ENCODE data around the gene FAHD1.

DNA sequence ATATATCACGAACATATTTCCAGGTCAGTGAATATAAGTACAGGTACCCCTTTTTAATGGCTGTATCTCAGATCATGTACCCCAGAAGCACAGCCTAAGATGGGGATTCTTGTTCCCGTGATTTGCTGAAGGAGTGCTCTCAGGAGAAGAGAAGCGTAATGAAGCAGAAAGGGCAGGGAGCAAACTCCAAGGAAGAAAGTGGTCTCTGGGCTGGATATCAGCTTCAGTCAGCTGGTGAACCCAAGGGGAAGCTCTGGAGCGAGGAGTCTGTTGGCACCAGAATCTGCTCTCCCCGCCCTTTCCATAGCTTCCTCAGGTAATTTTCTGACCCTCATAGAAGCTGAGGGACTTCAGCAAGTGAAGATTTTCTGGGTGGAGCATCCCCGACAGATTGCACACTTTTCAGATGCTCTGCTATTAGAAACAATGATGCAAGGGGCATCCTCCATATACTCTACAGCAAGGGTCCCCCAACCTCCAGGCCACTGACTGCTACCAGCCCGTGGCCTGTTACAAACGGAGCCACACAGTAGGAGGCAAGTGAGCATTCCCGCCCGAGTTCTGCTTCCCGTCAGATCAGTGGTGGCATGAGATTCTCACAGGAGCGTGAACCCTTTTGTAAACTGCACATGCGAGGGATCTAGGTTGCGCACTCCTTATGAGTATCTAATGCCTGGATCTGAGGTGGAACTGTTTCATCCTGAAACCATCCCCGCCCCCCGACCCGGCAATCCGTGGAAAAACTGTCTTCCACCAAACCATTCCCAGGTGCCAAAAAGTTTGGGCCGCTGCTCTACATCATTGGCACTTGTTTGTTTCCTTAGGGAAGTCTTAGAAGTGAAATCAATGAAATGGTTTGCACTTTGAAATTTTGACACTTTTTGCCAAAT, 4.4 kb downstream of the FAHD1 start:
- TF ChIP-seq, protein P1, sequence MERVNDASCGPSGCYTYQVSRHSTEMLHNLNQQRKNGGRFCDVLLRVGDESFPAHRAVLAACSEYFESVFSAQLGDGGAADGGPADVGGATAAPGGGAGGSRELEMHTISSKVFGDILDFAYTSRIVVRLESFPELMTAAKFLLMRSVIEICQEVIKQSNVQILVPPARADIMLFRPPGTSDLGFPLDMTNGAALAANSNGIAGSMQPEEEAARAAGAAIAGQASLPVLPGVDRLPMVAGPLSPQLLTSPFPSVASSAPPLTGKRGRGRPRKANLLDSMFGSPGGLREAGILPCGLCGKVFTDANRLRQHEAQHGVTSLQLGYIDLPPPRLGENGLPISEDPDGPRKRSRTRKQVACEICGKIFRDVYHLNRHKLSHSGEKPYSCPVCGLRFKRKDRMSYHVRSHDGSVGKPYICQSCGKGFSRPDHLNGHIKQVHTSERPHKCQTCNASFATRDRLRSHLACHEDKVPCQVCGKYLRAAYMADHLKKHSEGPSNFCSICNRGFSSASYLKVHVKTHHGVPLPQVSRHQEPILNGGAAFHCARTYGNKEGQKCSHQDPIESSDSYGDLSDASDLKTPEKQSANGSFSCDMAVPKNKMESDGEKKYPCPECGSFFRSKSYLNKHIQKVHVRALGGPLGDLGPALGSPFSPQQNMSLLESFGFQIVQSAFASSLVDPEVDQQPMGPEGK (tag by site-specific recombination; IDR thresholded peaks at IDR 0.05): no peak
- TF ChIP-seq, protein P2, sequence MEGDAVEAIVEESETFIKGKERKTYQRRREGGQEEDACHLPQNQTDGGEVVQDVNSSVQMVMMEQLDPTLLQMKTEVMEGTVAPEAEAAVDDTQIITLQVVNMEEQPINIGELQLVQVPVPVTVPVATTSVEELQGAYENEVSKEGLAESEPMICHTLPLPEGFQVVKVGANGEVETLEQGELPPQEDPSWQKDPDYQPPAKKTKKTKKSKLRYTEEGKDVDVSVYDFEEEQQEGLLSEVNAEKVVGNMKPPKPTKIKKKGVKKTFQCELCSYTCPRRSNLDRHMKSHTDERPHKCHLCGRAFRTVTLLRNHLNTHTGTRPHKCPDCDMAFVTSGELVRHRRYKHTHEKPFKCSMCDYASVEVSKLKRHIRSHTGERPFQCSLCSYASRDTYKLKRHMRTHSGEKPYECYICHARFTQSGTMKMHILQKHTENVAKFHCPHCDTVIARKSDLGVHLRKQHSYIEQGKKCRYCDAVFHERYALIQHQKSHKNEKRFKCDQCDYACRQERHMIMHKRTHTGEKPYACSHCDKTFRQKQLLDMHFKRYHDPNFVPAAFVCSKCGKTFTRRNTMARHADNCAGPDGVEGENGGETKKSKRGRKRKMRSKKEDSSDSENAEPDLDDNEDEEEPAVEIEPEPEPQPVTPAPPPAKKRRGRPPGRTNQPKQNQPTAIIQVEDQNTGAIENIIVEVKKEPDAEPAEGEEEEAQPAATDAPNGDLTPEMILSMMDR (tag by site-specific recombination; IDR thresholded peaks at IDR 0.05): no peak
- TF ChIP-seq KLF16 (tag by site-specific recombination; IDR thresholded peaks at IDR 0.05) (no peak), ZNF354C (tag by site-specific recombination; IDR thresholded peaks at IDR 0.05; ENCODE audit: borderline replicate concordance, low read depth) (no peak)
- TF ChIP-seq, protein P3, sequence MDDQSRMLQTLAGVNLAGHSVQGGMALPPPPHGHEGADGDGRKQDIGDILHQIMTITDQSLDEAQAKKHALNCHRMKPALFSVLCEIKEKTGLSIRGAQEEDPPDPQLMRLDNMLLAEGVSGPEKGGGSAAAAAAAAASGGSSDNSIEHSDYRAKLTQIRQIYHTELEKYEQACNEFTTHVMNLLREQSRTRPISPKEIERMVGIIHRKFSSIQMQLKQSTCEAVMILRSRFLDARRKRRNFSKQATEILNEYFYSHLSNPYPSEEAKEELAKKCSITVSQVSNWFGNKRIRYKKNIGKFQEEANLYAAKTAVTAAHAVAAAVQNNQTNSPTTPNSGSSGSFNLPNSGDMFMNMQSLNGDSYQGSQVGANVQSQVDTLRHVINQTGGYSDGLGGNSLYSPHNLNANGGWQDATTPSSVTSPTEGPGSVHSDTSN (CRISPR knock-in tag; IDR thresholded peaks at IDR 0.05): no peak
- TF ChIP-seq, protein P4, sequence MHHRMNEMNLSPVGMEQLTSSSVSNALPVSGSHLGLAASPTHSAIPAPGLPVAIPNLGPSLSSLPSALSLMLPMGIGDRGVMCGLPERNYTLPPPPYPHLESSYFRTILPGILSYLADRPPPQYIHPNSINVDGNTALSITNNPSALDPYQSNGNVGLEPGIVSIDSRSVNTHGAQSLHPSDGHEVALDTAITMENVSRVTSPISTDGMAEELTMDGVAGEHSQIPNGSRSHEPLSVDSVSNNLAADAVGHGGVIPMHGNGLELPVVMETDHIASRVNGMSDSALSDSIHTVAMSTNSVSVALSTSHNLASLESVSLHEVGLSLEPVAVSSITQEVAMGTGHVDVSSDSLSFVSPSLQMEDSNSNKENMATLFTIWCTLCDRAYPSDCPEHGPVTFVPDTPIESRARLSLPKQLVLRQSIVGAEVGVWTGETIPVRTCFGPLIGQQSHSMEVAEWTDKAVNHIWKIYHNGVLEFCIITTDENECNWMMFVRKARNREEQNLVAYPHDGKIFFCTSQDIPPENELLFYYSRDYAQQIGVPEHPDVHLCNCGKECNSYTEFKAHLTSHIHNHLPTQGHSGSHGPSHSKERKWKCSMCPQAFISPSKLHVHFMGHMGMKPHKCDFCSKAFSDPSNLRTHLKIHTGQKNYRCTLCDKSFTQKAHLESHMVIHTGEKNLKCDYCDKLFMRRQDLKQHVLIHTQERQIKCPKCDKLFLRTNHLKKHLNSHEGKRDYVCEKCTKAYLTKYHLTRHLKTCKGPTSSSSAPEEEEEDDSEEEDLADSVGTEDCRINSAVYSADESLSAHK (tag by site-specific recombination; IDR thresholded peaks at IDR 0.05): no peak
